GM12878 (cell line): Measurements from ENCODE around the gene HJURP. TPM values are rescaled to one million over a fixed set of nuclear protein-coding genes. Genes with fewer than 3 reads are reported as not detected.

Experiments
- ATAC-seq: fragments of 200-7000 bp; cut with Tn5 transposase; 3 replicates; pipeline ENCODE4 v1.9.1; 2020; ENCODE audit warnings: mild to moderate bottlenecking, moderate library complexity
- BruUV-seq: library from RNA; stranded (reverse); fragments of 400-500 nt; replicated peaks from 2 replicates; lab custom pipeline; 2021; lab: Mats Ljungman, UMichigan
- CTCF ChIA-PET: fragments of 300-600 bp; sonication (Branson Sonifier 250); formaldehyde crosslinking; extraction: SDS; loops from one replicate; lab custom pipeline; 2021; ENCODE audit warnings: inconsistent platforms; lab: Yijun Ruan, JAX
- POLR2A ChIA-PET: fragments of 350-600 bp; formaldehyde crosslinking; extraction: SDS; loops from one replicate; lab custom pipeline; 2021; ENCODE audit warnings: inconsistent platforms; lab: Charles Lee
- RAD21 ChIA-PET: fragments of 300-600 bp; sonication (Branson Sonifier 250); formaldehyde crosslinking; loops from one replicate; lab custom pipeline; 2023; ENCODE audit warnings: antibody characterized with exemption; ENCODE audit not compliant: unreplicated experiment; lab: Charles Lee
- SMC1A ChIA-PET: fragments of 300-600 bp; sonication (Branson Sonifier 250); formaldehyde crosslinking; loops from one replicate; lab custom pipeline; 2023; ENCODE audit not compliant: unreplicated experiment, uncharacterized antibody; lab: Charles Lee
- DNase-seq: peaks from one replicate; pipeline ENCODE4 v3.0.0-alpha.2; 2011; ENCODE audit warnings: low read depth, low spot score
- FAIRE-seq: peaks from 3 replicates; lab custom pipeline; 2011; peaks lifted over from hg19 to GRCh38; lab: Jason Lieb, UNC
- H2AFZ ChIP-seq: 2 replicates; pipeline ENCODE4 v1.6.0; 2011; ENCODE audit warnings: low read depth, low read length, control low read depth; ENCODE audit not compliant: control insufficient read depth
- H3K27ac ChIP-seq: 2 replicates; pipeline ENCODE4 v1.5.1; 2011; ENCODE audit warnings: control low read depth; ENCODE audit not compliant: control insufficient read depth, insufficient read depth
- H3K27me3 ChIP-seq, 2 experiments: replicated peaks in 1 of 2; 2 replicates each; pipeline versions ENCODE4 v1.6.0 to v1.6.1; 2011; ENCODE audit warnings: low read length in 1 of 2; ENCODE audit not compliant: control insufficient read depth in 2 of 2, insufficient read depth in 2 of 2
- H3K36me3 ChIP-seq, 2 experiments: 2 replicates each; pipeline ENCODE4 v1.5.1; 2011; ENCODE audit warnings: low read length in 1 of 2; ENCODE audit not compliant: control insufficient read depth in 2 of 2, insufficient read depth in 2 of 2
- H3K4me1 ChIP-seq: 2 replicates; pipeline ENCODE4 v1.6.1; 2011; ENCODE audit warnings: mild to moderate bottlenecking, low read length, moderate library complexity, mixed read lengths; ENCODE audit not compliant: control insufficient read depth, insufficient read depth
- H3K4me2 ChIP-seq: 2 replicates; pipeline ENCODE4 v1.6.0; 2011; ENCODE audit warnings: control low read depth; ENCODE audit not compliant: control insufficient read depth, insufficient read depth
- H3K4me3 ChIP-seq: fragments of 200-600 bp; sonication (generic); 2 replicates; pipeline ENCODE4 v1.5.1; 2016
- H3K79me2 ChIP-seq: 2 replicates; pipeline ENCODE4 v1.6.0; 2011; ENCODE audit warnings: low read length; ENCODE audit not compliant: control insufficient read depth, insufficient read depth
- H3K9ac ChIP-seq: 2 replicates; pipeline ENCODE4 v1.8.0; 2011; ENCODE audit warnings: low read length, control low read depth, mixed read lengths; ENCODE audit not compliant: control insufficient read depth, insufficient read depth
- H3K9me3 ChIP-seq: replicated peaks from 3 replicates; pipeline ENCODE4 v1.5.1; 2011; ENCODE audit warnings: mild to moderate bottlenecking, low read length; ENCODE audit not compliant: control insufficient read depth, insufficient read depth
- H4K20me1 ChIP-seq: 2 replicates; pipeline ENCODE4 v1.6.0; 2011; ENCODE audit not compliant: control insufficient read depth, insufficient read depth
- BACH1 ChIP-seq: fragments of 450-650 bp; IDR thresholded peaks from 2 replicates; pipeline ENCODE4 v1.6.1; 2017; ENCODE audit warnings: mild to moderate bottlenecking, borderline replicate concordance
- BCLAF1 ChIP-seq: fragments of 450-650 bp; IDR thresholded peaks from 2 replicates; pipeline ENCODE4 v1.6.1; 2017; ENCODE audit warnings: antibody characterized with exemption, mild to moderate bottlenecking, moderate library complexity
- BHLHE40 ChIP-seq, 2 experiments: fragments of 450-650 bp in 1 of 2; IDR thresholded peaks; 2 replicates each; pipeline ENCODE4 v1.6.1; 2011 to 2017; ENCODE audit warnings: low read depth in 2 of 2, borderline replicate concordance in 1 of 2, improper control_type of control experiment in 1 of 2, low read length in 1 of 2, mild to moderate bottlenecking in 1 of 2
- CHD2 ChIP-seq: IDR thresholded peaks from 2 replicates; pipeline ENCODE4 v1.6.1; 2011; ENCODE audit warnings: low read depth, low read length, improper control_type of control experiment, borderline replicate concordance
- CREB1 ChIP-seq: IDR thresholded peaks from 2 replicates; pipeline ENCODE4 v1.6.1; 2012; ENCODE audit warnings: low read depth, mild to moderate bottlenecking, inconsistent platforms
- LARP7 ChIP-seq: fragments of 450-650 bp; IDR thresholded peaks from 2 replicates; pipeline ENCODE4 v1.6.1; 2017; ENCODE audit warnings: mild to moderate bottlenecking
- MEF2B ChIP-seq: fragments of 450-650 bp; IDR thresholded peaks from 2 replicates; pipeline ENCODE4 v1.6.1; 2018; ENCODE audit warnings: mild to moderate bottlenecking, moderate library complexity; ENCODE audit not compliant: partially characterized antibody, poor library complexity, severe bottlenecking
- NFXL1 ChIP-seq: fragments of 450-650 bp; IDR thresholded peaks from 2 replicates; pipeline ENCODE4 v1.6.1; 2017; ENCODE audit warnings: antibody characterized with exemption, mild to moderate bottlenecking, borderline replicate concordance
- PBX3 ChIP-seq: IDR thresholded peaks from 2 replicates; pipeline ENCODE4 v1.6.1; 2011; ENCODE audit warnings: mild to moderate bottlenecking, low read depth, low read length, moderate library complexity; ENCODE audit not compliant: insufficient replicate concordance
- SRF ChIP-seq, 2 experiments: IDR thresholded peaks; 2 replicates each; pipeline ENCODE4 v1.6.1; 2011; ENCODE audit warnings: low read depth in 2 of 2, low read length in 2 of 2, mild to moderate bottlenecking in 1 of 2, moderate library complexity in 1 of 2
- WGBS: methylation state at CpG from one replicate; pipeline ENCODE4 v1.1.6; 2016; ENCODE audit warnings: low lambda C conversion rate; ENCODE audit not compliant: insufficient replicate concordance, insufficient coverage; ENCODE audit errors: missing lambda C conversion rate; 5-methylcytosine and 5-hydroxymethylcytosine counted together
- in situ Hi-C: fragments of 300-500 bp; cut with MboI; formaldehyde crosslinking; loops from 9 replicates; pipeline ENCODE4 v1.14.3; 2018; ENCODE audit warnings: mixed read lengths
- intact Hi-C: fragments of 100-400 bp; cut with micrococcal nuclease; formaldehyde crosslinking; loops from one replicate; pipeline ENCODE4 v1.14.2; 2022; ENCODE audit not compliant: unreplicated experiment
- polyA plus RNA-seq, 11 experiments: library from polyadenylated mRNA; depleted of rRNA in 4 of 11; unstranded in 6 of 11; stranded (reverse) in 5 of 11; fragments of >200 nt; fragmentation: Nextera tagmentation in 4 of 11; fragmentation: Illumina TruSeq in 1 of 11; extraction: Ambion mirVana in 4 of 11; extraction: Trizol in 1 of 11; gene quantifications; 1 replicate in 1 of 11; 2 replicates in 10 of 11; pipeline versions ENCODE4 v1.2.1 to v1.2.3, GENCODE V29; 2011 to 2016; ENCODE audit warnings: inconsistent platforms in 2 of 11, missing spikeins in 2 of 11, low read depth in 1 of 11
- total RNA-seq, 4 experiments: library from RNA; depleted of rRNA in 3 of 4; stranded (reverse); fragments of >200 nt in 3 of 4; fragmentation: Illumina TruSeq in 1 of 4; extraction: Trizol in 1 of 4; gene quantifications; 2 replicates each; pipeline versions ENCODE4 v1.2.1 to v1.2.3, GENCODE V29; 2013 to 2021

The HJURP gene
- total and polyA plus RNA-seq, 10 of the 15 experiments (the other 5 are each of a cell fraction or from before 2014, with no cell fraction given): 12.7 to 68.9 (median 44.4) TPM

- Histone ChIP-seq H2AFZ (no peak overlapping the region), H3K27me3 (no peaks in the 10 kb centered on the region; a peak in 3 of 4 replicates), H3K4me3 (no peak overlapping the region), H4K20me1 (no peaks in the 10 kb centered on the region), H3K79me2 (no peaks in the 10 kb centered on the region), H3K4me2 (no peak overlapping the region), H3K9ac (no peak overlapping the region), H3K27ac (no peak overlapping the region), H3K36me3 (no peaks in the 10 kb centered on the region), H3K4me1 (no peaks in the 10 kb centered on the region), H3K9me3 (no peaks in the 10 kb centered on the region)
- ChIA-PET CTCF (no interaction called here), POLR2A (no interaction called here), SMC1A (no interaction called here), RAD21 (no interaction called here)
- in situ Hi-C loops (no loop called here), intact Hi-C loops (no loop called here)
- TF ChIP-seq BACH1 (no peak), NFXL1 (no peak), CREB1 (no peak), PBX3 (no peak), BHLHE40 (IDR thresholded peaks at IDR 0.05; ENCODE audit: borderline replicate concordance in 1 of 2, low read depth in 2 of 2, low read length in 1 of 2) (no peak), MEF2B (no peak), BCLAF1 (no peak), LARP7 (no peak), SRF (IDR thresholded peaks at IDR 0.05; ENCODE audit: low read depth in 2 of 2, low read length in 2 of 2) (no peak), CHD2 (no peak)
- BruUV-seq: no TSS peak
- ATAC-seq (no peak), DNase-seq (no peak), FAIRE-seq (no peak)
- 29% methylated on average over 11 of the region's 11 CpGs for WGBS
These were observed 36.2 kb downstream of the HJURP start for GRCh38 chr2:233817995-233818638.
